HL-60 (cell line): ENCODE data around the gene ARHGAP32.
"Not testable (repeated sequence)": the region's sequence is repeated elsewhere in the genome, so short reads cannot be mapped to it uniquely, and the experiment has no call there.

Experiments used
- DNase-seq, 2 experiments: peaks; one replicate each; pipeline ENCODE4 v3.0.0-alpha.2; 2010 to 2020; ENCODE audit warnings: low read depth in 1 of 2, low spot score in 1 of 2
- H3K27ac ChIP-seq: fragments of 250-450 bp; sonication (Bioruptor Pico); replicated peaks from 2 replicates; pipeline ENCODE4 v1.5.1; 2020; ENCODE audit warnings: mild to moderate bottlenecking, moderate library complexity
- H3K27me3 ChIP-seq: fragments of 250-450 bp; sonication (Bioruptor Pico); 2 replicates; pipeline ENCODE4 v1.5.1; 2021; ENCODE audit warnings: mild to moderate bottlenecking, moderate library complexity; ENCODE audit not compliant: insufficient read depth, poor library complexity, severe bottlenecking
- H3K4me3 ChIP-seq: replicated peaks from 2 replicates; pipeline ENCODE4 v1.5.1; 2011; ENCODE audit warnings: mild to moderate bottlenecking, control low read depth, low read length; ENCODE audit not compliant: insufficient read depth
- CTCF ChIP-seq: IDR thresholded peaks from one replicate; pipeline ENCODE4 v1.5.1; 2011; ENCODE audit warnings: low read length, control low read depth, inconsistent platforms; ENCODE audit not compliant: insufficient read depth
- GABPA ChIP-seq: IDR thresholded peaks from 2 replicates; pipeline ENCODE4 v1.6.1; 2012; ENCODE audit warnings: low read depth
- POLR2AphosphoS5 ChIP-seq: IDR thresholded peaks from 2 replicates; pipeline ENCODE4 v1.6.1; 2012; ENCODE audit warnings: low read depth
- REST ChIP-seq: IDR thresholded peaks from 2 replicates; pipeline ENCODE4 v1.6.1; 2012; ENCODE audit warnings: low read depth; ENCODE audit not compliant: insufficient replicate concordance
- SPI1 ChIP-seq: IDR thresholded peaks from 2 replicates; pipeline ENCODE4 v1.6.1; 2012; ENCODE audit warnings: low read depth, mild to moderate bottlenecking, borderline replicate concordance

The ARHGAP32 gene

GRCh38 chr11:129012880-129013279 is 179.2 kb downstream of the ARHGAP32 start:
- TF ChIP-seq GABPA (no peak), SPI1 (no peak), POLR2AphosphoS5 (no peak), CTCF (no peak), REST (no peak)
- H3K27me3 ChIP-seq, result no peaks in the 10 kb centered on the region
- DNase-seq, result no peak
- H3K27ac ChIP-seq, result no peak overlapping the region
- no peak overlapping the region for H3K4me3 ChIP-seq

- H3K27ac ChIP-seq, result no peak overlapping the region
- TF ChIP-seq SPI1 (no peak), GABPA (no peak), REST (no peak), POLR2AphosphoS5 (no peak), CTCF (no peak)
- H3K4me3 ChIP-seq, result no peak overlapping the region
- H3K27me3 ChIP-seq, result no peaks in the 10 kb centered on the region
- DNase-seq, result no peak
These were observed 186.0 kb downstream of the ARHGAP32 start for GRCh38 chr11:129006161-129006560.

GRCh38 chr11:128999165-128999564 is 193.0 kb downstream of the ARHGAP32 start:
- not testable (repeated sequence) for H3K27me3 ChIP-seq, DNase-seq, H3K27ac ChIP-seq, H3K4me3 ChIP-seq

GRCh38 chr11:128988242-128988970 is 203.7 kb downstream of the ARHGAP32 start:
- Histone ChIP-seq H3K4me3 (no peak overlapping the region), H3K27ac (no peak overlapping the region), H3K27me3 (no peaks in the 10 kb centered on the region)
- TF ChIP-seq SPI1 (no peak), CTCF (no peak), POLR2AphosphoS5 (no peak), GABPA (no peak), REST (no peak)
- no peak for DNase-seq
